H1 (cell line): ENCODE measurements around the gene ZBTB38. TPM values are rescaled to one million over a fixed set of nuclear protein-coding genes. Genes with fewer than 3 reads are reported as not detected.

Experiments used
- CTCF ChIA-PET: fragments of 300-600 bp; sonication (Branson Sonifier 250); formaldehyde crosslinking; loops from one replicate; lab custom pipeline; 2021; ENCODE audit not compliant: partially characterized antibody; lab: Charles Lee
- POLR2A ChIA-PET: fragments of 300-600 bp; sonication (Branson Sonifier 250); formaldehyde crosslinking; loops from one replicate; lab custom pipeline; 2021; ENCODE audit warnings: inconsistent platforms; ENCODE audit not compliant: partially characterized antibody; lab: Charles Lee
- DNase-seq, 2 experiments: peaks; one replicate each; pipeline versions ENCODE4 v3.0.0 to v3.0.0-alpha.2; 2010 to 2022; ENCODE audit warnings: low spot score in 2 of 2, low read depth in 1 of 2, mixed read lengths in 1 of 2
- FAIRE-seq: peaks from 2 replicates; lab custom pipeline; 2011; peaks lifted over from hg19 to GRCh38; lab: Jason Lieb, UNC
- H2AFZ ChIP-seq: 2 replicates; pipeline ENCODE4 v1.8.1; 2012; ENCODE audit warnings: low read length, inconsistent platforms
- H2AK5ac ChIP-seq: 2 replicates; pipeline ENCODE4 v1.6.1; 2013; ENCODE audit warnings: low read depth, low read length
- H2BK120ac ChIP-seq: replicated peaks from 2 replicates; pipeline ENCODE3; 2013; ENCODE audit warnings: low read depth, low read length, inconsistent platforms
- H2BK12ac ChIP-seq: 2 replicates; pipeline ENCODE4 v1.6.1; 2013; ENCODE audit warnings: low read depth, low read length
- H2BK15ac ChIP-seq: 2 replicates; pipeline ENCODE4 v1.6.1; 2013; ENCODE audit warnings: low read length
- H2BK20ac ChIP-seq: 2 replicates; pipeline ENCODE4 v1.6.1; 2013; ENCODE audit warnings: low read length
- H2BK5ac ChIP-seq: 2 replicates; pipeline ENCODE4 v1.6.1; 2013; ENCODE audit warnings: low read depth, low read length
- H3K14ac ChIP-seq: 2 replicates; pipeline ENCODE4 v1.6.1; 2013; ENCODE audit warnings: inconsistent platforms; ENCODE audit not compliant: insufficient read length
- H3K18ac ChIP-seq: 2 replicates; pipeline ENCODE4 v1.6.1; 2013; ENCODE audit warnings: low read length; ENCODE audit errors: extremely low read depth
- H3K23ac ChIP-seq: 2 replicates; pipeline ENCODE4 v1.6.1; 2013; ENCODE audit warnings: inconsistent platforms; ENCODE audit not compliant: insufficient read length
- H3K23me2 ChIP-seq: 2 replicates; pipeline ENCODE4 v1.6.1; 2013; ENCODE audit warnings: low read depth, low read length
- H3K27ac ChIP-seq: 2 replicates; pipeline ENCODE4 v1.6.1; 2011; ENCODE audit warnings: low read depth, low read length, inconsistent platforms
- H3K27me3 ChIP-seq, 4 experiments: replicated peaks in 1 of 4; 1 replicate in 1 of 4; 2 replicates in 3 of 4; pipeline versions ENCODE4 v1.6.1 to v1.8.1; 2011 to 2013; ENCODE audit warnings: low read length in 3 of 4, mild to moderate bottlenecking in 3 of 4, inconsistent platforms in 2 of 4, mixed read lengths in 2 of 4, moderate library complexity in 1 of 4; ENCODE audit not compliant: control insufficient read depth in 3 of 4, insufficient read depth in 3 of 4; ENCODE audit errors: extremely low read depth in 1 of 4
- H3K36me3 ChIP-seq, 4 experiments: 2 replicates each; pipeline versions ENCODE4 v1.6.1 to v1.8.1; 2011 to 2013; ENCODE audit warnings: mild to moderate bottlenecking in 4 of 4, low read length in 3 of 4, moderate library complexity in 2 of 4, control low read depth in 1 of 4, inconsistent platforms in 1 of 4; ENCODE audit not compliant: insufficient read depth in 4 of 4, control insufficient read depth in 2 of 4
- H3K4ac ChIP-seq: replicated peaks from 2 replicates; pipeline ENCODE3; 2013; ENCODE audit warnings: low read length, low read depth, mixed read lengths, inconsistent platforms; ENCODE audit not compliant: insufficient read length
- H3K4me1 ChIP-seq, 4 experiments: replicated peaks in 1 of 4; 1 replicate in 1 of 4; 2 replicates in 3 of 4; pipeline versions ENCODE4 v1.6.1 to v1.8.1; 2011 to 2013; ENCODE audit warnings: low read length in 3 of 4, inconsistent platforms in 2 of 4, mixed read lengths in 1 of 4; ENCODE audit not compliant: insufficient read depth in 4 of 4, control insufficient read depth in 3 of 4
- H3K4me2 ChIP-seq, 2 experiments: 2 replicates each; pipeline versions ENCODE4 v1.6.1 to v1.8.1; 2011 to 2013; ENCODE audit warnings: low read depth in 2 of 2, low read length in 2 of 2, control low read depth in 1 of 2, inconsistent platforms in 1 of 2, mild to moderate bottlenecking in 1 of 2; ENCODE audit not compliant: insufficient read depth in 1 of 2
- H3K4me3 ChIP-seq, 4 experiments: fragments of 200-600, 300-600 bp in 1 of 4; sonication (generic), shearing (Covaris generic), sonication (Bioruptor Twin) in 1 of 4; 2 replicates each; pipeline versions ENCODE4 v1.5.1 to v1.8.1; 2011 to 2016; ENCODE audit warnings: low read length in 4 of 4, low read depth in 3 of 4, control low read depth in 2 of 4, inconsistent platforms in 2 of 4, mild to moderate bottlenecking in 2 of 4, mixed read lengths in 1 of 4, moderate library complexity in 1 of 4; ENCODE audit not compliant: insufficient read depth in 2 of 4; ENCODE audit errors: extremely low read depth in 1 of 4
- H3K56ac ChIP-seq: replicated peaks from 2 replicates; pipeline ENCODE3; 2013; ENCODE audit warnings: low read depth, mild to moderate bottlenecking, mixed read lengths, low read length, inconsistent platforms; ENCODE audit not compliant: insufficient read length
- H3K79me1 ChIP-seq: 2 replicates; pipeline ENCODE4 v1.6.1; 2013; ENCODE audit warnings: low read depth, low read length, control low read depth
- H3K79me2 ChIP-seq, 2 experiments: 2 replicates each; pipeline versions ENCODE4 v1.6.1 to v1.8.1; 2012 to 2013; ENCODE audit warnings: low read length in 2 of 2, mild to moderate bottlenecking in 2 of 2, inconsistent platforms in 1 of 2; ENCODE audit not compliant: insufficient read depth in 2 of 2, control insufficient read depth in 1 of 2
- H3K9ac ChIP-seq, 4 experiments: replicated peaks in 1 of 4; 1 replicate in 1 of 4; 2 replicates in 3 of 4; pipeline versions ENCODE4 v1.6.1 to v1.8.1; 2011 to 2013; ENCODE audit warnings: low read depth in 3 of 4, low read length in 3 of 4, control low read depth in 2 of 4, mild to moderate bottlenecking in 2 of 4, moderate library complexity in 2 of 4, inconsistent platforms in 1 of 4; ENCODE audit errors: extremely low read depth in 1 of 4
- H3K9me3 ChIP-seq, 2 experiments: 2 replicates each; pipeline versions ENCODE4 v1.6.1 to v1.8.1; 2012 to 2013; ENCODE audit warnings: mild to moderate bottlenecking in 2 of 2, moderate library complexity in 2 of 2, control low read depth in 1 of 2, inconsistent platforms in 1 of 2, low read depth in 1 of 2, low read length in 1 of 2, mixed read lengths in 1 of 2; ENCODE audit not compliant: insufficient read depth in 2 of 2
- H4K20me1 ChIP-seq, 2 experiments: replicated peaks in 1 of 2; 2 replicates each; pipeline versions ENCODE3 to v1.8.1; 2011 to 2013; ENCODE audit warnings: inconsistent platforms in 2 of 2, low read length in 2 of 2, mild to moderate bottlenecking in 1 of 2; ENCODE audit not compliant: insufficient read depth in 2 of 2, control insufficient read depth in 1 of 2
- H4K5ac ChIP-seq: 2 replicates; pipeline ENCODE4 v1.6.1; 2013; ENCODE audit warnings: low read length, low read depth, mixed read lengths, inconsistent platforms; ENCODE audit not compliant: insufficient read length
- H4K8ac ChIP-seq: 2 replicates; pipeline ENCODE4 v1.8.0; 2013; ENCODE audit warnings: mild to moderate bottlenecking, moderate library complexity, low read length, inconsistent platforms; ENCODE audit not compliant: insufficient read depth; ENCODE audit errors: extremely low read depth
- H4K91ac ChIP-seq: replicated peaks from 2 replicates; pipeline ENCODE3; 2013; ENCODE audit warnings: low read length, mixed read lengths, inconsistent platforms; ENCODE audit not compliant: insufficient read length
- CBX5 ChIP-seq: fragments of 300-800, 300-1000 bp; sonication (generic); IDR thresholded peaks from 2 replicates; pipeline ENCODE4 v1.7.1; 2016; ENCODE audit warnings: antibody characterized with exemption, low read length, low read depth
- EZH2 ChIP-seq: fragments of 200-600 bp; sonication (generic); IDR thresholded peaks from 2 replicates; pipeline ENCODE4 v1.7.1; 2012; ENCODE audit warnings: low read depth, mild to moderate bottlenecking, moderate library complexity, low read length, inconsistent platforms; ENCODE audit not compliant: severe bottlenecking
- TCF12 ChIP-seq: IDR thresholded peaks from 2 replicates; pipeline ENCODE4 v1.6.1; 2011; ENCODE audit warnings: low read depth, mild to moderate bottlenecking, low read length
- TEAD4 ChIP-seq: IDR thresholded peaks from 2 replicates; pipeline ENCODE4 v1.6.1; 2012; ENCODE audit warnings: low read depth, low read length, inconsistent platforms, mixed read lengths
- WGBS, 2 experiments: shearing (Covaris generic) in 1 of 2; methylation state at CpG; one replicate each; pipeline versions ENCODE4 v1.1.6 to v1.1.7; 2013 to 2015; ENCODE audit warnings: low lambda C conversion rate in 2 of 2, mixed read lengths in 2 of 2, inconsistent platforms in 1 of 2, low coverage in 1 of 2, missing lambda C conversion rate in 1 of 2; ENCODE audit not compliant: insufficient replicate concordance in 2 of 2, insufficient coverage in 1 of 2, insufficient read length in 1 of 2; ENCODE audit errors: extremely low coverage in 1 of 2, missing lambda C conversion rate in 1 of 2; 5-methylcytosine and 5-hydroxymethylcytosine counted together
- polyA plus RNA-seq, 7 experiments: library from polyadenylated mRNA; depleted of rRNA in 3 of 7; stranded (reverse) in 5 of 7; unstranded in 2 of 7; fragments of >200 nt in 5 of 7; fragments of 200-250 nt in 2 of 7; gene quantifications; 1 replicate in 5 of 7; 2 replicates in 1 of 7; 4 replicates in 1 of 7; pipeline versions ENCODE4 v1.2.1 to v1.2.3, GENCODE V29; 2011 to 2013; ENCODE audit warnings: missing spikeins in 2 of 7, mixed read lengths in 2 of 7
- total RNA-seq: library from RNA; stranded (reverse); fragmentation: NEBNext Ultra II Directional; extraction: Animal tissue kit (Norgen Biotek cat#: 25700); gene quantifications from 2 replicates; pipeline ENCODE4 v1.2.1, GENCODE V29; 2021
- TF ChIP-seq, protein P1 (sequence below): IDR thresholded peaks from 2 replicates; pipeline ENCODE4 v1.6.1; 2012; ENCODE audit warnings: inconsistent platforms

ZBTB38 gene
- total and polyA plus RNA-seq, 2 of the 8 experiments (the other 6 are each of a cell fraction or from before 2014, with no cell fraction given), result 4.4 to 10.5 TPM

DNA sequence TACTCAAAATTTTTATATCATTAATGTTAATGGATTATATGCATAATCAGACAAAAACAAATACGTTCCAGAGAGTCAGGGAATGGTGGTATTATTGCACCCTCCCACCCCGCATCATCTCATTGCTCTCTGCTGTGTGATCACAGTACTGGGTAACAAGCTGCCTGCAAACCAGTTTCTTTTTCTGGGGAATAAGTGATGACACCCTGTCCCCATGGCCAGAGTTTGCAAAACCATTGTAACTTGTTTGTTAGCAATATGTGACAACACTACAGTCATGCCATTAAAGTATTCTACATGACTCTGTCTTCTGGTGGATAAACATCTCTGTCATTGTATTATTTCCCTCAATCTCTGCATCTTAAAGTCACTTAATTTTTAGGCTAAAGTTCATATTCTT lies 39.5 kb downstream of the ZBTB38 start:
- 96% methylated on average over 2 of the region's 2 CpGs; no CpG with 5 or more reads in 1 of the 2 experiments for WGBS, 2 experiments
- H3K4ac ChIP-seq, result no peak overlapping the region
- no peak for TF ChIP-seq TEAD4
- no peak for TF ChIP-seq TCF12
- no peak for TF ChIP-seq CBX5
- no peak for TF ChIP-seq EZH2
- TF ChIP-seq, protein P1, sequence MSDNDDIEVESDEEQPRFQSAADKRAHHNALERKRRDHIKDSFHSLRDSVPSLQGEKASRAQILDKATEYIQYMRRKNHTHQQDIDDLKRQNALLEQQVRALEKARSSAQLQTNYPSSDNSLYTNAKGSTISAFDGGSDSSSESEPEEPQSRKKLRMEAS, result no peak

More for the DNA sequence above, 39.5 kb downstream of the ZBTB38 start:
- Histone ChIP-seq H3K4me3 (no peak overlapping the region), H4K8ac (no peak overlapping the region), H3K79me1 (no peaks in the 10 kb centered on the region), H3K18ac (no peak overlapping the region), H4K91ac (no peak overlapping the region), H2BK5ac (no peak overlapping the region), H3K56ac (no peak overlapping the region), H2AK5ac (no peak overlapping the region), H3K27ac (no peak overlapping the region), H4K20me1 (no peaks in the 10 kb centered on the region), H3K23me2 (peaks cover 1% of the 10 kb centered on the region; the same call in 1 of the 2 replicates), H2AFZ (no peak overlapping the region), H3K79me2 (no peaks in the 10 kb centered on the region), H3K14ac (no peak overlapping the region), H4K5ac (no peak overlapping the region), H2BK12ac (no peak overlapping the region), H3K36me3 (0 out of 8 replicates have a peak, but pooled peaks cover 0 to 4% (median 0%) of the 10 kb centered on the region in 4 experiments), H3K9me3 (no peaks in the 10 kb centered on the region), H3K9ac (no peak overlapping the region), H3K4me2 (no peak overlapping the region), H3K27me3 (peaks cover 4 to 33% (median 20%) of the 10 kb centered on the region in 4 experiments; a peak in 6 of 7 replicates), H2BK20ac (no peak overlapping the region), H2BK15ac (no peak overlapping the region), H2BK120ac (no peak overlapping the region), H3K23ac (no peak overlapping the region), H3K4me1 (peaks cover 0 to 2% (median 0%) of the 10 kb centered on the region in 4 experiments; a peak in 3 of 7 replicates)
- DNase-seq (no peak), FAIRE-seq (no peak)
- ChIA-PET CTCF (interaction anchor here (1.1 to 1.4 kb wide), 2 partner anchors 17 to 34 kb away, joined by 3 to 5 read pairs; no protein-coding TSS in a partner anchor), POLR2A (no interaction called here)
